GM18499 (cell line): ENCODE measurements around the gene RNPEPL1.
"Not testable (repeated sequence)": the region's sequence is repeated elsewhere in the genome, so short reads cannot be mapped to it uniquely, and the experiment has no call there.

ENCODE experiments used
- ATAC-seq: cut with Tn5 transposase; IDR thresholded peaks from one replicate; pipeline ENCODE4 v1.9.1; 2021; ENCODE audit warnings: moderate number of reproducible peaks; ENCODE audit not compliant: insufficient read depth, unreplicated experiment

RNPEPL1 gene

GRCh38 chr2:240601061-240601830, 33.0 kb downstream of the RNPEPL1 start:
- ATAC-seq, result no peak

DNA sequence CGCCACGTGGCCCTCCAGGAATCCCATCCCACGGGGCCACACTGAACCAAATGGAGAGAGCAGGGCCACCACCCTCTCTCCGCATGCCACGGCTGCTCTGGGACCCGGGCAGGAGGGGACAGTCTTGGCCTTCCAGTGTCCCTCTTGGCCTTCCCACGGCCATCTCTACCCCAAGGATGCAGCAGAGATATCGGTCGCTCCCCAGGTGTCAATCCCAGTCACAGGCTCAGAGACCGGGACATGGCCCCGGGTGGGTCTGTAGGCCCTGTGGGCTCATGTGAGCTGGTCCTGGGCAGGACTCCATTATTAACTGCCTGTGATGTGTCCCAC, 33.5 kb downstream of the RNPEPL1 start:
- ATAC-seq, result no peak

DNA sequence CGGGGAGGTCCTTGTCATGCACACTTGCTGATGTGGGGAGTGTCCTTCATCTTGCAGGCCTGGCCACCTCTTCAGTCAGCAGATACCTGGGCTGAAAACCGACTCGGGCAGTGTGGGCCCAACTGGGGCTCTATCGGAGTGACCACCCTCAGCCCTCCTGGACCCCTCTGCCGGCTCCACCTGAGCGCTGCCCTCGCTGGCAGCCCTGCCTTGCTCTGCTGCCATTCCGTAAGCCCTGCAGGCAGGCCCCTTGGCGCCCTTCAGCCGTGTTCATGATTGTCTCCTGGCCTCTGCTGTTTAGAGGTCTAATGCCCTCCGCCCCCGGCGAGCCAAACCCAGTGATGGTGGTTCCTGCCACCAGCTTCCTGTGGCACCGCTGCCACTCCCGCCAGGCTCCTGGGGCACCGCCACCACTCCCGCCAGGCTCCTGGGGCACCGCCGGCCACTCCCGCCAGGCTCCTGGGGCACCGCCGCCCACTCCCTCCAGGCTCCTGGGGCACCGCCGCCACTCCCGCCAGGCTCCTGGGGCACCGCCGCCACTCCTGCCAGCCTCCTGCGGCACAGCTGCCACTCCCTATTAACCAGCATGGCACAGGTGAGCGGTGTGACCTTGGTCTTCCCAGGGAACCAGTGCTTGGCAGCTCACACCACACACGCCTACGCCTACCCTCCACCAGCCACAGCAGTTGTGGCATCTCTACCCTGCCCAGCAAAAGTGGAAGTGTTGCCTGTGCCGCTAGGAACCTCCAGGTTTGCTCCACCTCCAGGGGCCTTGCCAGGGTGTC, 34.2 kb downstream of the RNPEPL1 start:
- no peak for ATAC-seq

- no peak for ATAC-seq
These were observed 35.0 kb downstream of the RNPEPL1 start for GRCh38 chr2:240603081-240603835.

DNA sequence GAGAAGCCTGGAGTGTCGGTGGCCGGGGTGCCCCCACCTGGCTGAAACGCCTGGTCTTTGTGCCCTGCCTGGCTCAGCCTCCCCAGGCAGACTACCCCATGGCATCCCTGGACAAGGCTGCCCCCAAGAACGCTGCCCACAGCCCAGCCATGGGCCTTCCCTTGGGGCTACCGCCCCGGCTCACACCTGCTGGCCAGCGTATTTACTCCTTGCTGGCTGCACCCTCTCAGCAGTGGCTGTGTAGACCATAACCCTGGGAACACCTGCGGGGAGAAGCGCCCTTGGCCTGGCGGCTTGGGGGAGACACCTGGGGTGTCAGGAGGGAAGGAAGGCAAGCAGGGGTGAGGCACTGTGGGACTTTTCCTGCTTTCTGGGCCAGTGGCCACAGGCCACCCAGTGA, 35.6 kb downstream of the RNPEPL1 start:
- ATAC-seq, result no peak

DNA sequence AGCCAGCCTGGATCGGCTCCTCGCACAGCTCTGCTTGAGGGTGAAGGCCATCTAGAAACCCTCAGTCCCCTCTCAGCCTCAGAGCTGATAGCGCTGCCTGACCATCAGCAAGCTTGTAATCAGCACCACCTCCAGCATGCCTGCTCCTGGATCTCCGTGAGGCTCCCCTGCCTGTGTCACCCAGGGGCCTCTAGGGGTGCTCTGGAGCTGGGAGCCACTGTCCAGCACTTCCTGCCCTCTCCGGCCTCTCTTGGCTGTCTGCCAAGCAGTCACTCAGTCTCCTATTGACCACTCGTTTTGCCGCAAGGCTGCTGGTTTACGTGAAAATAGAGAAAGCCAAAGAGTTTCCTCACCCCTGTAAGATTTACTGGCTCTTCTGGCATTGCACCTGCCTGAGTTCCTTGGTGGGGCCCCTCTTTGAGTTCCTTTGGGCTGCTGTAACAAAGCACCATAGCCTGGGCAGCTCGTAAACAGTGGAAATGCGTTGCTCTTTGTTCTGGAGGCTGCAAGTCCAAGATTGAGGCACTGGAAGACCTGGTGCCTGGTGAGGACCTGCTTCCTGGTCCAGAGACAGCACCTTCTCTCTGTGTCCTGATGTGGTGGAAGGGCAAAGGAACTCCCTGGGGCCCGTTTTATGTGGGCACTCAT, 36.1 kb downstream of the RNPEPL1 start:
- ATAC-seq, result no peak

DNA sequence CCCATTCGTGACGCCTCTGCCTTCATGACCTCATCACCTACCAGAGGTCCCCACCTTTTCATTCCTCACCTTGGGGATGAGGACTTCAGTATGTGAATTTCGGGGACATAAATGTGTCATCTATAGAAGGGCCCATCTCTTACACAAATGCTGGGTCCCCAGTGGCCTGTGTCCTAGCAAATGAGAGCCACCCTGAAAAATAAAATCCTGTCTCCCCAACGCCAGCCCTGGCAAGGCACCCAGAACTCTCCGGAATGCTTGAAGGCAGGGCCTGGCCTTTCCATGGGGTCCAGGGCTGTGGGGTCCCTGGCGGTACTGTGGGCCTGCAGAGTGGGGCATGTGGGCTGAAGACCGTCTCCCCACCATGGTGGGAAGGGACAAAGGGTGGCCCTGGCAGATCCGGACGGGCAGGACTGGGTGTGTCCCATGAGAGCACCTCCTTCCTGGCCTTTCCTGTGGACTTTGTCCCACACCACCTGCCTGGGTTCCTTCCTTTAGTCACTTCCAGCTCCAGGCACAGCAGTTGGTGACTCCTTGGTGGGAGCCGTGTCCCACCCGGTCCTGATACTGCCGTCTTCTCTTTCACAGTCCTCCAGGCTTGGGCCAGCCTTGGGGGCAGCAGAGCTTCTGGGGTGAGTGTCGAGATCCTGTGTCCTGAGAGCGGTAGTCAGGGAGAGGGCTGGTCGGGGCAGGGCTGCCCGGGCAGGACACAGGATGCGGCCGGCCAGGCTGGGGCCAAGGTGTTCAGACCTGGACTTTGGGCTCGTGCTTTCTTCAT, 36.8 kb downstream of the RNPEPL1 start:
- ATAC-seq, result no peak

GRCh38 chr2:240605867-240606743, 37.8 kb downstream of the RNPEPL1 start:
- no peak for ATAC-seq

GRCh38 chr2:240611601-240612210, 43.4 kb downstream of the RNPEPL1 start:
- no peak for ATAC-seq

- ATAC-seq, result no peak
These were observed 45.5 kb downstream of the RNPEPL1 start for GRCh38 chr2:240613781-240614180.

- no peak for ATAC-seq
These were observed 46.1 kb downstream of the RNPEPL1 start for GRCh38 chr2:240614391-240614790.

- ATAC-seq, result no peak
These were observed 47.1 kb downstream of the RNPEPL1 start for GRCh38 chr2:240615396-240615795.

DNA sequence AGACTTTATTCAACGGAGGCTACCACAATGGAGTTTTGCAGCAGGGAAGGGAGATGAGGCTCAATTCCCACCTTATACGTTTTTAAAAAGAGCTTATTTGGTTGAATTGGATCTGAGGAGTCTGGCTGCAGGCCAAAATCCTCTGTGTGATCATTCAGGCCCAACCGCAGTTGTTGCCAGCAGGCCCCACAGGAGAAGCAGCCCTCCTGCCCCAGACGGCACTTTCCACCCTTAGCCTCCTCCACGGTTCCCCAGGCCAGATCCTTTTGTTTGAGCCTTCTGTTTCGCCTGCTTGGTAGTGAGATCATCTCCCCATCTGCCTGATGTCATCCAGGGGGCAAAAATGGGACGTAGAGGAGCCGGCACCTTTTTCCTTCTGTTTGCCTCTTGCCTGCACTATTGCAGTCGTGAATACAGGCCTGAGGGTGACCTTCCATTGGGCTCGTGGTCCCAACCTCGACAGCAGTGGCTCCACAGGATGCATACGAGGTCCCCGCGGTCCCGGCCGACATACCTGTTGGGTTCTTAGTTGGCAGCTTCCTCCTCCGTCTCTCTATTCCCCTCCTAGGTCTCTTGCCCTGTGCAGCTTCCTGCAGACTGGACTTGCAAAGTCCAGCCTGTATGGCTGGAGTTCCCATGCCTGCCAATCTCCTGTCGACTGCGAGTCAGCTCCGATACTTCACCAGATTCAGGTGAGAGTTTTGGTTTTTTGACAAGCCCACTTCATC, 47.7 kb downstream of the RNPEPL1 start:
- no peak for ATAC-seq

GRCh38 chr2:240616860-240617666, 48.8 kb downstream of the RNPEPL1 start:
- not testable (repeated sequence) for ATAC-seq

- ATAC-seq, result no peak
These were observed 50.5 kb downstream of the RNPEPL1 start for GRCh38 chr2:240618776-240619175.

DNA sequence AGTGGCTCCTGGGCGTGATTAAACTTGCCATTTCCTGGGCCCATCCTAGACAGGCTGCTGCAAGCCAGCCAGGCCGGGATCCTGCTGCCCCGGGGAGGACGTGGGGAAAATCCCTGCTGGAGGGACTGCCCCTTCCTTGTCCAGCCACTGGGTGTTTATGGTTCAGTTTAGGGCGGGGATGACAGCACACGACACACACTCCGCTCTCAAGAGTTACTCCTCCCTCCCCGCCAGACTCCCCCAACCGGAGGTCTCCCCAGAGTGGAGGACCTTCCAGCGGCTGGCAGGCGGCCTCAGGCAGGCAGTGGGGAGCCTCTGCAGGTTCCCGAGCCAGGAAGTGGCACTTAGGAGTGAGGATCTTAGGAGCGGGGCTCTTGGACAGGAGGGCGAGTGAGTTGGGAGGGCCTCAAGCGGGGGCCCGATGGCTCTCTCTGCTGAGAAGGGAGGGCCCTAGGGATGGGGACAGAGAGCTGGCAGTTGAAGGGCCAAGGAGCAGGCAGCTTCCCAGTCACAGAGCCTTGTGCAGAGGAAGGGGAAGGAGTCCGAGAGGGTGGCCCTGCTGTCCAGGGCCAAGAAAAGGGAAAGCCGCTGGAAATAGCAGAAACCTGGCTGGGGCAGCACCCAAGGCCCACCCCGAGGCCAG, 51.3 kb downstream of the RNPEPL1 start:
- no peak for ATAC-seq
